ENCODE data around the gene SBF1. TPM values are rescaled to one million over a fixed set of nuclear protein-coding genes. Genes with fewer than 3 reads are reported as not detected.
"Not testable (repeated sequence)": the region's sequence is repeated elsewhere in the genome, so short reads cannot be mapped to it uniquely, and the experiment has no call there.

The SBF1 gene
- polyA plus RNA-seq, 1 donor from 2014 or later, result 17.5 TPM

GRCh38 chr22:50406416-50407170, 68.2 kb downstream of the SBF1 start:
- peaks cover 4% of the 10 kb centered on the region for H3K36me3 Mint-ChIP-seq
- peaks cover 6 to 7% (median 6%) of the 10 kb centered on the region in 3 donors for H3K4me1 Mint-ChIP-seq
- H3K27ac Mint-ChIP-seq, result peak overlapping the region in 2 of 3 donors; percentile 47 to 59
- no peak overlapping the region for H3K4me3 Mint-ChIP-seq
- H3K27me3 Mint-ChIP-seq, result no peaks in the 10 kb centered on the region
- H3K9me3 Mint-ChIP-seq, result no peaks in the 10 kb centered on the region

GRCh38 chr22:50403701-50404101, 71.1 kb downstream of the SBF1 start:
- Mint-ChIP-seq H3K36me3 (peaks cover 1% of the 10 kb centered on the region), H3K4me3 (no peak overlapping the region), H3K27me3 (no peaks in the 10 kb centered on the region), H3K4me1 (peaks cover 22 to 24% (median 24%) of the 10 kb centered on the region in 3 donors), H3K9me3 (no peaks in the 10 kb centered on the region), H3K27ac (peak overlapping the region in 1 of 3 donors; percentile 70)

GRCh38 chr22:50401907-50402306, 72.9 kb downstream of the SBF1 start:
- Mint-ChIP-seq H3K27me3 (no peaks in the 10 kb centered on the region), H3K36me3 (no peaks in the 10 kb centered on the region), H3K4me1 (peaks cover 25 to 30% (median 28%) of the 10 kb centered on the region in 3 donors), H3K27ac (no peak overlapping the region), H3K4me3 (no peak overlapping the region), H3K9me3 (no peaks in the 10 kb centered on the region)

GRCh38 chr22:50400931-50401330, 73.9 kb downstream of the SBF1 start:
- Mint-ChIP-seq H3K4me3 (peak overlapping the region in 1 of 4 donors; percentile 12), H3K27ac (peak overlapping the region in 1 of 3 donors; percentile 65), H3K4me1 (peaks cover 25 to 35% (median 32%) of the 10 kb centered on the region in 3 donors), H3K27me3 (no peaks in the 10 kb centered on the region), H3K9me3 (no peaks in the 10 kb centered on the region), H3K36me3 (no peaks in the 10 kb centered on the region)

GRCh38 chr22:50400406-50400805, 74.4 kb downstream of the SBF1 start:
- Mint-ChIP-seq H3K4me1 (peaks cover 25 to 35% (median 32%) of the 10 kb centered on the region in 3 donors), H3K4me3 (peak overlapping the region in 2 of 4 donors; percentile 12 to 60), H3K36me3 (no peaks in the 10 kb centered on the region), H3K9me3 (no peaks in the 10 kb centered on the region), H3K27ac (peak overlapping the region in 1 of 3 donors; percentile 94), H3K27me3 (no peaks in the 10 kb centered on the region)

- H3K27me3 Mint-ChIP-seq, result no peaks in the 10 kb centered on the region
- H3K27ac Mint-ChIP-seq, result peak overlapping the region; percentile 46 to 96 (median 94)
- no peaks in the 10 kb centered on the region for H3K9me3 Mint-ChIP-seq
- peak overlapping the region in 2 of 4 donors; percentile 60 to 64 for H3K4me3 Mint-ChIP-seq
- peaks cover 24 to 35% (median 32%) of the 10 kb centered on the region in 3 donors for H3K4me1 Mint-ChIP-seq
- no peaks in the 10 kb centered on the region for H3K36me3 Mint-ChIP-seq
Observed at GRCh38 chr22:50399751-50400331, 75.0 kb downstream of the SBF1 start.

GRCh38 chr22:50398831-50399648, 75.8 kb downstream of the SBF1 start:
- H3K9me3 Mint-ChIP-seq, result no peaks in the 10 kb centered on the region
- peak overlapping the region; percentile 63 to 96 (median 94) for H3K27ac Mint-ChIP-seq

GRCh38 chr22:50397371-50398060, 77.3 kb downstream of the SBF1 start:
- not testable (repeated sequence) for H3K36me3 Mint-ChIP-seq, H3K9me3 Mint-ChIP-seq, H3K27me3 Mint-ChIP-seq
- peak overlapping the region in 1 of 4 donors; percentile 74 for H3K4me3 Mint-ChIP-seq
- H3K4me1 Mint-ChIP-seq, result peaks cover 18 to 29% (median 26%) of the 10 kb centered on the region in 3 donors
- peak overlapping the region in 1 of 3 donors; percentile 70 for H3K27ac Mint-ChIP-seq

More at GRCh38 chr22:50398831-50399648, 75.8 kb downstream of the SBF1 start:
- H3K36me3 Mint-ChIP-seq, result no peaks in the 10 kb centered on the region
- peaks cover 24 to 35% (median 32%) of the 10 kb centered on the region in 3 donors for H3K4me1 Mint-ChIP-seq
- H3K4me3 Mint-ChIP-seq, result peak overlapping the region in 3 of 4 donors; percentile 39 to 78 (median 60)
- H3K27me3 Mint-ChIP-seq, result no peaks in the 10 kb centered on the region

- Mint-ChIP-seq H3K27me3 (no peaks in the 10 kb centered on the region), H3K27ac (peak overlapping the region; percentile 47 to 90 (median 70)), H3K36me3 (peaks cover 2% of the 10 kb centered on the region), H3K4me3 (peak overlapping the region in 2 of 4 donors; percentile 49 to 74), H3K4me1 (peaks cover 18 to 29% (median 26%) of the 10 kb centered on the region in 3 donors), H3K9me3 (no peaks in the 10 kb centered on the region)
Observed at GRCh38 chr22:50396751-50397370, 78.0 kb downstream of the SBF1 start.

Other genes starting within 250 kb of the SBF1 start
- 17.0 TPM for gene TUBGCP6, start 230.0 kb downstream of the SBF1 start, polyA plus RNA-seq
- 8.6 TPM for gene HDAC10, start 223.8 kb downstream of the SBF1 start, polyA plus RNA-seq
- gene MAPK12, start 213.4 kb downstream of the SBF1 start, polyA plus RNA-seq, result 0.94 TPM
- 0.59 TPM for gene MAPK11, start 204.7 kb downstream of the SBF1 start, polyA plus RNA-seq
- gene PLXNB2, start 167.4 kb downstream of the SBF1 start, polyA plus RNA-seq, result 2.7 TPM
- gene DENND6B, start 148.0 kb downstream of the SBF1 start, polyA plus RNA-seq, result 1.2 TPM
- 27.0 TPM for gene PPP6R2, start 131.7 kb downstream of the SBF1 start, polyA plus RNA-seq
- 1.5 TPM for gene ADM2, start 6.5 kb upstream of the SBF1 start, polyA plus RNA-seq
- gene MIOX, start 11.8 kb upstream of the SBF1 start, polyA plus RNA-seq, result not detected
- gene LMF2, start 32.7 kb upstream of the SBF1 start, polyA plus RNA-seq, result 26.4 TPM
- gene NCAPH2, start 33.2 kb upstream of the SBF1 start, polyA plus RNA-seq, result 39.4 TPM
- 11.8 TPM for gene SCO2, start 50.6 kb upstream of the SBF1 start, polyA plus RNA-seq
- 56.8 TPM for gene TYMP, start 55.0 kb upstream of the SBF1 start, polyA plus RNA-seq
- 4.7 TPM for gene KLHDC7B, start 70.9 kb upstream of the SBF1 start, polyA plus RNA-seq
- gene SYCE3, start 87.9 kb upstream of the SBF1 start, polyA plus RNA-seq, result not detected
- gene CPT1B, start 103.4 kb upstream of the SBF1 start, polyA plus RNA-seq, result 1.6 TPM
- 38.6 TPM for gene CHKB, start 107.8 kb upstream of the SBF1 start, polyA plus RNA-seq
- gene MAPK8IP2, start 125.8 kb upstream of the SBF1 start, polyA plus RNA-seq, result not detected
- 11.5 TPM for gene ARSA, start 153.1 kb upstream of the SBF1 start, polyA plus RNA-seq
- gene SHANK3, start 197.8 kb upstream of the SBF1 start, polyA plus RNA-seq, result not detected

All from IgD-negative memory B cell (primary cell).